ENCODE measurements around the gene PRR5.

Gene PRR5

GRCh38 chr22:44664149-44664548 is 37.9 kb upstream of the PRR5 start:
- H3K36me3 ChIP-seq = no peaks in the 10 kb centered on the region
- H3K9ac ChIP-seq = peak overlapping the region; percentile 43
- H3K4me3 ChIP-seq = no peak overlapping the region
- H4K20me1 ChIP-seq = no peaks in the 10 kb centered on the region
- no peak for TF ChIP-seq Cebpa-rat (IDR thresholded peaks at IDR 0.05)
- peaks cover 94% of the 10 kb centered on the region for H3K4me1 ChIP-seq
- H3K4me2 ChIP-seq = peak overlapping the region; percentile 84
- peaks cover 1% of the 10 kb centered on the region for H3K27me3 ChIP-seq
- no peaks in the 10 kb centered on the region for H3K9me3 ChIP-seq
- peak overlapping the region; percentile 75 for H3K27ac ChIP-seq

DNA sequence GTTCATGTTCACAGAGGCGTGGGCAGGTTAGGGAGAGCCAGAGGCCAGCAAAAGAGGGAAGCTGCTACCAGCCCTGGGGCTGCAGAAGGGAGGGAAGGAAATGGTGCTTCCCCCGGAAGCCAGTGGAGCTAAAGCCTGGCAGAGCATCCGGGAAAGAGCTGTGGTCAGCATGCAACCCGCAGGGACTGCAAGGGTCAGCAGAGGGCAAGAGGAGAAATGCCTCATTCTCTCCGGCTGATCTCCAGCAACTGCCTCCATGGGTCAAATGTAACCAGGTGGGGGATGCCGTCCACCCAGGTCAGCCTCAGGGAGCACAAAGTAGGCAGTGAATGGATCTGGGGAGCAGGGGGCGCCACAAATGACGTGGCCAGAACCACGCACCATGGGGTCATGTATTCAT is 36.9 kb upstream of the PRR5 start:
- H3K27me3 ChIP-seq = peaks cover 9% of the 10 kb centered on the region

DNA sequence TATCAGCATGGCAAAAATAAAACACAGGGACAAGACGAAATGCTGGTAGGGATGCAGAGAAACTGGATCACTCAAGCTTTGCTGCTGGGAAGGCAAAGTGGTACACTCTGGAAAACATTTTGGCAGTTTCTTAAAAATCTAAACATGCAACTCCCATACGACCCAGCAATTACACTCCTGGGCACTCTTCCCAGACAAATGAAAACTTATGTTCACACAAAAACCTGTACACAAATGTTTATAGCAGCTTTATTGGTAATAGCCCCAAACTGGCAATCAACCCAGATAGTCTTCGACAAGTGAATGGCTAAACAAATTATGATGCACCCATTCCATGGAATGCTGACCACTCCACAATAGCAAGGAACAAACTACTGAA is 35.8 kb upstream of the PRR5 start:
- Histone ChIP-seq H3K27ac (no peak overlapping the region), H3K27me3 (peaks cover 15% of the 10 kb centered on the region), H3K4me1 (peaks cover 90% of the 10 kb centered on the region), H3K9ac (no peak overlapping the region), H3K4me2 (peak overlapping the region; percentile 96), H3K9me3 (no peaks in the 10 kb centered on the region), H4K20me1 (no peaks in the 10 kb centered on the region), H3K36me3 (no peaks in the 10 kb centered on the region), H3K4me3 (no peak overlapping the region)
- TF ChIP-seq Cebpa-rat (IDR thresholded peaks at IDR 0.05) = no peak

More for the DNA sequence above, 36.9 kb upstream of the PRR5 start:
- TF ChIP-seq Cebpa-rat (IDR thresholded peaks at IDR 0.05) = no peak
- 0 out of 2 replicates have a peak overlapping the region, but pooled peaks have one; percentile 4 for H3K4me3 ChIP-seq
- no peak overlapping the region for H3K9ac ChIP-seq
- H3K4me2 ChIP-seq = peak overlapping the region; percentile 84
- H3K27ac ChIP-seq = no peak overlapping the region
- no peaks in the 10 kb centered on the region for H3K36me3 ChIP-seq
- H4K20me1 ChIP-seq = no peaks in the 10 kb centered on the region
- H3K9me3 ChIP-seq = no peaks in the 10 kb centered on the region
- peaks cover 94% of the 10 kb centered on the region for H3K4me1 ChIP-seq

- Histone ChIP-seq H3K9ac (no peak overlapping the region), H3K27me3 (peaks cover 15% of the 10 kb centered on the region), H3K27ac (no peak overlapping the region), H3K4me1 (peaks cover 80% of the 10 kb centered on the region), H3K4me2 (peak overlapping the region; percentile 96), H3K9me3 (no peaks in the 10 kb centered on the region), H4K20me1 (no peaks in the 10 kb centered on the region), H3K4me3 (no peak overlapping the region), H3K36me3 (no peaks in the 10 kb centered on the region)
- TF ChIP-seq Cebpa-rat (IDR thresholded peaks at IDR 0.05) = no peak
Measured at GRCh38 chr22:44667276-44667675, 34.7 kb upstream of the PRR5 start.

- TF ChIP-seq Cebpa-rat (IDR thresholded peaks at IDR 0.05) = no peak
- H3K27ac ChIP-seq = peak overlapping the region; percentile 35; the same call in 1 of the 2 replicates
- H3K27me3 ChIP-seq = peaks cover 15% of the 10 kb centered on the region
- peak overlapping the region; percentile 72 for H3K4me3 ChIP-seq
- no peak overlapping the region for H3K9ac ChIP-seq
- no peaks in the 10 kb centered on the region for H3K9me3 ChIP-seq
- no peaks in the 10 kb centered on the region for H4K20me1 ChIP-seq
- peak overlapping the region; percentile 96 for H3K4me2 ChIP-seq
- H3K36me3 ChIP-seq = no peaks in the 10 kb centered on the region
- peaks cover 75% of the 10 kb centered on the region for H3K4me1 ChIP-seq
Measured at GRCh38 chr22:44667829-44668189, 34.2 kb upstream of the PRR5 start.

GRCh38 chr22:44668190-44668885 is 33.7 kb upstream of the PRR5 start:
- Histone ChIP-seq H3K9ac (peak overlapping the region; percentile 69), H3K4me1 (peaks cover 69% of the 10 kb centered on the region), H4K20me1 (no peaks in the 10 kb centered on the region), H3K4me3 (peak overlapping the region; percentile 72), H3K9me3 (no peaks in the 10 kb centered on the region), H3K27ac (peak overlapping the region; percentile 35), H3K36me3 (no peaks in the 10 kb centered on the region), H3K27me3 (peaks cover 15% of the 10 kb centered on the region), H3K4me2 (peak overlapping the region; percentile 96)
- no peak for TF ChIP-seq Cebpa-rat (IDR thresholded peaks at IDR 0.05)

- peak overlapping the region; percentile 96 for H3K4me2 ChIP-seq
- no peaks in the 10 kb centered on the region for H3K9me3 ChIP-seq
- no peak for TF ChIP-seq Cebpa-rat (IDR thresholded peaks at IDR 0.05)
- no peaks in the 10 kb centered on the region for H3K36me3 ChIP-seq
- H4K20me1 ChIP-seq = no peaks in the 10 kb centered on the region
- peak overlapping the region; percentile 35 for H3K27ac ChIP-seq
- H3K27me3 ChIP-seq = peaks cover 15% of the 10 kb centered on the region
- peak overlapping the region; percentile 69 for H3K9ac ChIP-seq
- H3K4me1 ChIP-seq = peaks cover 63% of the 10 kb centered on the region
- peak overlapping the region; percentile 72 for H3K4me3 ChIP-seq
Measured at GRCh38 chr22:44668886-44669521, 33.0 kb upstream of the PRR5 start.

GRCh38 chr22:44669561-44669976 is 32.4 kb upstream of the PRR5 start:
- Histone ChIP-seq H3K4me1 (peaks cover 57% of the 10 kb centered on the region), H3K4me2 (peak overlapping the region; percentile 96), H3K4me3 (peak overlapping the region; percentile 72), H3K9ac (no peak overlapping the region), H3K27ac (no peak overlapping the region), H4K20me1 (no peaks in the 10 kb centered on the region), H3K36me3 (no peaks in the 10 kb centered on the region), H3K27me3 (peaks cover 15% of the 10 kb centered on the region), H3K9me3 (no peaks in the 10 kb centered on the region)
- TF ChIP-seq Cebpa-rat (IDR thresholded peaks at IDR 0.05) = no peak

- TF ChIP-seq Cebpa-rat (IDR thresholded peaks at IDR 0.05) = no peak
- no peak overlapping the region for H3K4me3 ChIP-seq
- no peak overlapping the region for H3K27ac ChIP-seq
- no peak overlapping the region for H3K9ac ChIP-seq
- peaks cover 15% of the 10 kb centered on the region for H3K27me3 ChIP-seq
- peaks cover 49% of the 10 kb centered on the region for H3K4me1 ChIP-seq
- H3K4me2 ChIP-seq = peak overlapping the region; percentile 96
- no peaks in the 10 kb centered on the region for H3K9me3 ChIP-seq
- H4K20me1 ChIP-seq = no peaks in the 10 kb centered on the region
- H3K36me3 ChIP-seq = no peaks in the 10 kb centered on the region
Measured at GRCh38 chr22:44670220-44670988, 31.6 kb upstream of the PRR5 start.

GRCh38 chr22:44671742-44672141 is 30.3 kb upstream of the PRR5 start:
- Histone ChIP-seq H4K20me1 (no peaks in the 10 kb centered on the region), H3K9ac (peak overlapping the region; percentile 34; the same call in 1 of the 2 replicates), H3K27ac (no peak overlapping the region), H3K27me3 (peaks cover 15% of the 10 kb centered on the region), H3K36me3 (no peaks in the 10 kb centered on the region), H3K4me2 (no peak overlapping the region), H3K9me3 (no peaks in the 10 kb centered on the region), H3K4me1 (peaks cover 39% of the 10 kb centered on the region), H3K4me3 (no peak overlapping the region)
- TF ChIP-seq Cebpa-rat (IDR thresholded peaks at IDR 0.05) = no peak
